GM21381 (cell line): ENCODE measurements around the gene KRTAP26-1.

Experiments
- ATAC-seq: cut with Tn5 transposase; IDR thresholded peaks from one replicate; pipeline ENCODE4 v1.9.1; 2021; ENCODE audit warnings: mild to moderate bottlenecking, moderate library complexity; ENCODE audit not compliant: unreplicated experiment

The KRTAP26-1 gene

GRCh38 chr21:30271611-30272010 is 48.5 kb downstream of the KRTAP26-1 start:
- ATAC-seq, result no peak

GRCh38 chr21:30271156-30271555 is 49.0 kb downstream of the KRTAP26-1 start:
- ATAC-seq, result no peak

GRCh38 chr21:30269803-30270530 is 50.1 kb downstream of the KRTAP26-1 start:
- no peak for ATAC-seq
